GM13977 (cell line): ENCODE measurements around the gene HLX.
A peak's percentile ranks its signal among the peaks of the same experiment; 100 is the strongest.

Experiments used
- DNase-seq: peaks from one replicate; pipeline ENCODE4 v3.0.0; 2012; ENCODE audit warnings: low spot score
- in situ Hi-C: fragments of 300-500 bp; cut with MboI; formaldehyde crosslinking; loops from one replicate; pipeline ENCODE4 v1.12.0; 2022; ENCODE audit warnings: low sequenced_read_pairs, low pct_unique_long_range_greater_than_20kb, mixed read lengths, inconsistent platforms; ENCODE audit not compliant: unreplicated experiment
- TF ChIP-seq, protein P1 (sequence below): IDR thresholded peaks from 2 replicates; pipeline ENCODE4 v1.5.1; 2012; ENCODE audit warnings: mild to moderate bottlenecking, control low read depth; ENCODE audit not compliant: insufficient read depth; ENCODE audit errors: extremely low read depth, missing control alignments

The HLX gene

DNA sequence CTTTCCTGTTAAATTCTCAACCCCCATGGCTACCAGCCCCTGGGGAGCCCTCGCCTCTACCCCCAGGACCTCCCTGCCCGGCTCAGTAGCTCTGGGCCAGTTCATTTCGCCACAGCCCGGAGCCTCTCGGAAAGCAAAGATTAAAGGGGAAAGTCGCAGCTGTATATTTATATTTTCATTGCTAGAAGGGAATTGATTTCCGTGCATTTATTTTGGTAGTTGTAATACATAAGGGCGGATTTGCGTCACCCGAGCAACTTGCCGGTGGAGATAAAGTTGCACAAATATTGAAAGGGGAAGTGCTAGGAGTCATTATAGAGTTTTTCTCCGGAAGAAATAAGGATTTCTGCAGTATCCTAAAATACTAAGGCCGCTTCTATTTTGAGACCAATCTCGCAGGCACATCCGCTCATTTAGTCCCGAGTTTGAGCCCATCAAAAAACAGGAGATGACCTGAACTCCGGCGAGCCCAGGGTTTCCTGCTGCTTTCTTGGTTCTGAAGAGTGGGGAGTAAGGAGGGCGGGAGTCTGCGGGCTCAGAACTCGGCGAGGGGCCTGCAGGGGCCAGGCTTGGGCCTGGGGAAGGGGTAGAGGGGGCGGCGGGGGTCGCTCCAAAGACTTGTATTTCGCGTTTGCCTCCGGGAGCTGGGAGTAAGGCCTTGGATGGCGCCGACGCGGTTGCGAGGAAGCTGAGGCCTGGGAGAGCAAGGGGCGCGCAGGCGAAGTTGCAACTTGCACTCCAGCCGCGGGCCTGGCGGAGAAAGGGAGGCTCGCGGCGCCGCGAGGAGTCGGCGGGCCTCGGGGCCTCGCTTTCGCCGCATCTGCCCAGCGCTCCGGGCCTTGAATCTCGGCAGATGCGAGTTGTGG, 2.5 kb upstream of the HLX start:
- TF ChIP-seq, protein P1, sequence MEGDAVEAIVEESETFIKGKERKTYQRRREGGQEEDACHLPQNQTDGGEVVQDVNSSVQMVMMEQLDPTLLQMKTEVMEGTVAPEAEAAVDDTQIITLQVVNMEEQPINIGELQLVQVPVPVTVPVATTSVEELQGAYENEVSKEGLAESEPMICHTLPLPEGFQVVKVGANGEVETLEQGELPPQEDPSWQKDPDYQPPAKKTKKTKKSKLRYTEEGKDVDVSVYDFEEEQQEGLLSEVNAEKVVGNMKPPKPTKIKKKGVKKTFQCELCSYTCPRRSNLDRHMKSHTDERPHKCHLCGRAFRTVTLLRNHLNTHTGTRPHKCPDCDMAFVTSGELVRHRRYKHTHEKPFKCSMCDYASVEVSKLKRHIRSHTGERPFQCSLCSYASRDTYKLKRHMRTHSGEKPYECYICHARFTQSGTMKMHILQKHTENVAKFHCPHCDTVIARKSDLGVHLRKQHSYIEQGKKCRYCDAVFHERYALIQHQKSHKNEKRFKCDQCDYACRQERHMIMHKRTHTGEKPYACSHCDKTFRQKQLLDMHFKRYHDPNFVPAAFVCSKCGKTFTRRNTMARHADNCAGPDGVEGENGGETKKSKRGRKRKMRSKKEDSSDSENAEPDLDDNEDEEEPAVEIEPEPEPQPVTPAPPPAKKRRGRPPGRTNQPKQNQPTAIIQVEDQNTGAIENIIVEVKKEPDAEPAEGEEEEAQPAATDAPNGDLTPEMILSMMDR = no peak
- in situ Hi-C loops = loop anchor here (10.0 kb wide), 1 partner anchor 328 kb away; no protein-coding TSS in a partner anchor
- peak; percentile 31 for DNase-seq

DNA sequence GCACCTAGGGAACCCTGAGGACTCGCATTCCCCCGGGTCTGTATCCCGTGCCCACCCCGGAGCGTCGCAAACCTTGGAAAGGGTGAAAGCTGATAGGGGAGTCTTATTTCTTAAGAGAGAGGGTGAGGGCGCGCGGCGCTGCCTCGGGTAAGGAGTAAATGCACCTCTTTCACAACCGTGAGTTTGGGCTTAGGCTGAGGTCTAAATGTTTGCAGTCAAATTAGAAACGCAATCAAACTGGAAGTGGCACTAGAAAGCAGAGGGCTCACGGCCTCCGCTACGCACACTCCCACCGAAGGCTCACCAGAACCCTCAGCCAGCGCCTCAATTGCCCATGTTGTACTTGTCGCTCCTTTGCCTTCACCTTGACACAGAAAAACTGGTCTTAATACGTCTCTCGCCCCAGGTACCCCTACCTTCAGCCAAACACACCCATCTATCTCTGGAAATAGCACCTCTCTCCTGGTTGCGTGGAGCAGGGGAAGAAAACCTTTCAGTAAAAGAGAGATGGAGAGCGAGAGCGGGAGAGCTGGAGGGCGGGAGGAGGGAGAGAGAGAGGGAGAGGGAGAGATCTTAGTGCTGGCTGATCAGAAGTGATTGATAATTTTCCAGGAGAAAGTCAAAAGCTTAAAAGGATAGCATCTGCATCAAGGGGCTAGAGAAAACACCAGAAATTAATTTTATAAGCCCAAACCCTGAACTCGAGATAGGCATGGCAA, 1.7 kb upstream of the HLX start:
- in situ Hi-C loops = loop anchor here (10.0 kb wide), 1 partner anchor 327 kb away; no protein-coding TSS in a partner anchor
- TF ChIP-seq, protein P1 = no peak
- DNase-seq = no peak

DNA sequence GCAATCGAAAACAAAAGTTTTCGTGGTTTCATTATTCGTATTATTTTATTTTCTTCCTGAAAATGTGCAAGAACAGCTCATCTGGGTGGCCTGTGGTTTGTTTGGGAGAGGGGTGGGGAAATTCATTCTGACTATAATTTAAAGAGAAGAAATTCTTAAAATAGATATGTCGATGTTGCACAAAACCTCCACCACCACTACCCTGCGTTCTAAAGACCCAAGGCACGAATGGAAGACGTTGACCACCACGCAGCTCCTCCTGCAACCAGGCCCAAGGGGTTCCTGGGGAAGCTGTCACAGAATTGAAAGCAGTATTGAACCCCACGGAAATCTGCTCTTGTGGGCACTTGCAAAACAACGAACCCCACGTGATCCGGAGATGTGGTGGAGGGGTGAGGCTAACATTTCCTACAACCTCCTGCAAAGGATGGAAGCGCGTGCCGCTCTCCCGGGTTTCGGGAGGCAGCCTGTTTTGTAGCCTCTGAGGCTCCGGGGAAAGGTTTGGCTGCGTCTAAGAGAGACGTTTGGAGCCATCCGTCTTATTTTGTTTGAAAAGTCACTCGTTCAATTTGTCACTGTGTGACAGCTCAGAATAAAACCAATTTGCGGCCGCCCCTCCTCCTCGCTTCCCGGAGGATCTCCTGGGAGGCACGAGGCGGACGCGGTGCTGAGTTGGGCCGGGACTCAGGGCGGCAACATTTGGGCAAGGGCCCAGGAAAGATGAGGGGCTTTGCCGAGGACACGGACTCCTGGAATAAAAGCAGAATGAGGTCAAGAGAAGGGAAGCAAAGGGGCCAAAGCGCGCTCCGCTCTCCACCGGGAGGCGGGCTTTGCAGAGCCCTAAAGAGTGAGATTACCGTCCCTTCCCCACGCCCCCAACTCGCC, 810 bp upstream of the HLX start:
- DNase-seq = peak; percentile 58
- TF ChIP-seq, protein P1 = no peak
- in situ Hi-C loops = loop anchor here (10.0 kb wide), 1 partner anchor 326 kb away; no protein-coding TSS in a partner anchor

DNA sequence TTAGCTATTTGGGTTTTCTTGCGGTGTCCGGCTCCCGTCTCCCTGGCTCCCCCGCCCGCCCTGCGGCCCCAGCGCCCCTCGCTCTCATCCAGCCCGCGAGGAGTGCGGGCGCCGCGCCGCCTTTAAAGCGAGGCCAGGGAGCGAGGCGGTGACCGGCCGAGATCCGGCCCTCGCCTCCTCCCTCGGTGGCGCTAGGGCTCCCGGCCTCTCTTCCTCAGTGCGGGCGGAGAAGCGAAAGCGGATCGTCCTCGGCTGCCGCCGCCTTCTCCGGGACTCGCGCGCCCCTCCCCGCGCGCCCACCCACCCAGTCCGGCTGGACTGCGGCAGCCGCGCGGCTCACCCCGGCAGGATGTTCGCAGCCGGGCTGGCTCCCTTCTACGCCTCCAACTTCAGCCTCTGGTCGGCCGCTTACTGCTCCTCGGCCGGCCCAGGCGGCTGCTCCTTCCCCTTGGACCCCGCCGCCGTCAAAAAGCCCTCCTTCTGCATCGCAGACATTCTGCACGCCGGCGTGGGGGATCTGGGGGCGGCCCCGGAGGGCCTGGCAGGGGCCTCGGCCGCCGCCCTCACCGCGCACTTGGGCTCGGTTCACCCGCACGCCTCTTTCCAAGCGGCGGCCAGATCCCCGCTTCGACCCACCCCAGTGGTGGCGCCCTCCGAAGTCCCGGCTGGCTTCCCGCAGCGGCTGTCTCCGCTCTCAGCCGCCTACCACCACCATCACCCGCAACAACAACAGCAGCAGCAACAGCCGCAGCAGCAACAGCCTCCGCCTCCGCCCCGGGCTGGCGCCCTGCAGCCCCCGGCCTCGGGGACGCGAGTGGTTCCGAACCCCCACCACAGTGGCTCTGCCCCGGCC, 492 bp downstream of the HLX start:
- TF ChIP-seq, protein P1 = no peak
- peak; percentile 74 for DNase-seq
- in situ Hi-C loops = loop anchor here (10.0 kb wide), 1 partner anchor 325 kb away; no protein-coding TSS in a partner anchor

DNA sequence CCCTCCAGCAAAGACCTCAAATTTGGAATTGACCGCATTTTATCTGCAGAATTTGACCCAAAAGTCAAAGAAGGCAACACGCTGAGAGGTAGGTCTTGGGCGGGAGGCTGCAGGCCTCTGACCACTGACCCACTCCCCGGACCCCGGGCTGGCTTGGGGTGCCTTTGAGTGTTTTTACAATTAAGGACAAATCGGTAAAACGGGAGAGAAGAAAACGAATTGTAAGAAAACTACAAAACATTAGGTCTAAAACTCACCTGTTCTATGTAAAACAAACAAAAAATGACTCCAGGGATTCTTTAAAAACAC, 1.1 kb downstream of the HLX start:
- TF ChIP-seq, protein P1 = no peak
- in situ Hi-C loops = no loop called here
- no peak for DNase-seq
